Measurements from ENCODE around the gene ETNK2. TPM values are rescaled to one million over a fixed set of nuclear protein-coding genes. Genes with fewer than 3 reads are reported as not detected.

ETNK2 gene
- total RNA-seq, 1 donor from 2014 or later, result 8.2 TPM

Other genes starting within 250 kb of the ETNK2 start
- gene SOX13, start 78.9 kb downstream of the ETNK2 start, total RNA-seq, result 9.2 and 12.4 TPM in 2 replicates
- gene REN, start 14.3 kb upstream of the ETNK2 start, total RNA-seq, result not detected in 2 replicates
- 2.2 and 2.7 TPM in 2 replicates for gene KISS1, start 44.4 kb upstream of the ETNK2 start, total RNA-seq
- 0.50 and 0.65 TPM in 2 replicates for gene GOLT1A, start 61.9 kb upstream of the ETNK2 start, total RNA-seq
- 1.5 and 2.7 TPM in 2 replicates for gene PLEKHA6, start 207.9 kb upstream of the ETNK2 start, total RNA-seq